ENCODE data around the gene DNASE1. TPM values are rescaled to one million over a fixed set of nuclear protein-coding genes. Genes with fewer than 3 reads are reported as not detected.
A peak's percentile ranks its signal among the peaks of the same experiment; 100 is the strongest.

The DNASE1 gene
- total RNA-seq, 1 donor from 2014 or later = 23.1 TPM

DNA sequence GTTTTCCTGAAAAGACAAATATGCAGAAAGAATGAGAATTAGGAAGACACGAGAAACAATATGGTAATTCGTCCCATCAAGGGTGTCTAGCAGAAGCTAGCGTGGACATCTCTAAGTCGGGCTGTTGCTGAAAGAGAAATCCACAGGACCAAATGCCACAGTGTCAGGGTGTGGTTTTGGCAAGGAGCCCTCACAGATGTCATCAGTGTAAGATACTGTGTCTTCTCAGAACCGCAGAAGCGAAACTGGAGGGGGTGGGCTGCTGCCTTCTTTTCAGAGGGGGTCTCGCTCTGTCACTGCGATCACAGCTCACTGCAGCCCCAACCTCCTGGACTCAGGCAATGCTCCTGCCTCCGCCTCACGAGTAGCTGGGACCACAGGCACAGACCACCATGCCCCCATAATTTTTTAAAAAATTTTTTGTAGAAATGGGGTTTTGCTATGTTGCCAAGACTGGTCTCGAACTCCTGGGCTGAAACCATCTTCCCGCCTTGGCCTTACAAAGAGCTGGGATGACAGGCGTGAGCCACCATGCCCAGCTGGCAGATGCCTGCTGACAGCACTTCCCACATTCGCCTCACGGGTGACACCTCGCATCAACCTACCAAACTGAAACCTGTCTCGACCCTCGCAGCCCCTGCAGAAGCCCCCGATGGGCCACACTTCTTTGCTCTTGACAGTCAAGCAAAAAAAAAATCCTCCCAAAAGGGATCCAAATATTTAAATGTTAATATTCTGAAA, 36.7 kb downstream of the DNASE1 start:
- Mint-ChIP-seq H3K27ac (ENCODE audit: unreplicated experiment) (peak overlapping the region; percentile 78), H3K4me3 (ENCODE audit: unreplicated experiment) (peak overlapping the region; percentile 40), H3K36me3 (ENCODE audit: unreplicated experiment) (peaks cover 17% of the 10 kb centered on the region), H3K9me3 (ENCODE audit: unreplicated experiment) (no peaks in the 10 kb centered on the region), H3K4me1 (ENCODE audit: unreplicated experiment) (peaks cover 18% of the 10 kb centered on the region), H3K27me3 (ENCODE audit: unreplicated experiment) (no peaks in the 10 kb centered on the region)
- TF ChIP-seq, protein P1, sequence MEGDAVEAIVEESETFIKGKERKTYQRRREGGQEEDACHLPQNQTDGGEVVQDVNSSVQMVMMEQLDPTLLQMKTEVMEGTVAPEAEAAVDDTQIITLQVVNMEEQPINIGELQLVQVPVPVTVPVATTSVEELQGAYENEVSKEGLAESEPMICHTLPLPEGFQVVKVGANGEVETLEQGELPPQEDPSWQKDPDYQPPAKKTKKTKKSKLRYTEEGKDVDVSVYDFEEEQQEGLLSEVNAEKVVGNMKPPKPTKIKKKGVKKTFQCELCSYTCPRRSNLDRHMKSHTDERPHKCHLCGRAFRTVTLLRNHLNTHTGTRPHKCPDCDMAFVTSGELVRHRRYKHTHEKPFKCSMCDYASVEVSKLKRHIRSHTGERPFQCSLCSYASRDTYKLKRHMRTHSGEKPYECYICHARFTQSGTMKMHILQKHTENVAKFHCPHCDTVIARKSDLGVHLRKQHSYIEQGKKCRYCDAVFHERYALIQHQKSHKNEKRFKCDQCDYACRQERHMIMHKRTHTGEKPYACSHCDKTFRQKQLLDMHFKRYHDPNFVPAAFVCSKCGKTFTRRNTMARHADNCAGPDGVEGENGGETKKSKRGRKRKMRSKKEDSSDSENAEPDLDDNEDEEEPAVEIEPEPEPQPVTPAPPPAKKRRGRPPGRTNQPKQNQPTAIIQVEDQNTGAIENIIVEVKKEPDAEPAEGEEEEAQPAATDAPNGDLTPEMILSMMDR (IDR thresholded peaks at IDR 0.05) = no peak
- no peak for DNase-seq (ENCODE audit: extremely low spot score, unreplicated experiment)

DNA sequence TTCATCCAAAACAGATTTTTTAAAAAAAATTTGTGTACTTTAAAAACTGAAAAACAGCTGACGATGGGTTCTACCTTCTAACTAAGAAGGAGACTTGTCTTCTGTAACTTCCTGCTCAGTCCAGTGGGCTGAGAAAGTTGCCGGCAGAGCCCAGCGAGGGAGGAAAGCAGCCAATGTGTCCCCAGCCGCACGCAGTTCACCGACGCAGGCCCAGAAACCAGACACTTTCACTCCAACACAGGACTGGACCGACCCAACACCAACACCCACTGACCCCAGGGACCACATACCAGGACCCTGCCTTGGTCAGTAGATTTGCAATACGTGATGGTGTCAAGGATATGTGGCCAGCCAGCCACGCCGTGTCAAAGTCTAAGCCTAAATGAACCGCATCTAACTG, 37.3 kb downstream of the DNASE1 start:
- DNase-seq (ENCODE audit: extremely low spot score, unreplicated experiment) = no peak
- Mint-ChIP-seq H3K9me3 (ENCODE audit: unreplicated experiment) (no peaks in the 10 kb centered on the region), H3K4me3 (ENCODE audit: unreplicated experiment) (no peak overlapping the region), H3K4me1 (ENCODE audit: unreplicated experiment) (peaks cover 19% of the 10 kb centered on the region), H3K36me3 (ENCODE audit: unreplicated experiment) (peaks cover 17% of the 10 kb centered on the region), H3K27ac (ENCODE audit: unreplicated experiment) (no peak overlapping the region), H3K27me3 (ENCODE audit: unreplicated experiment) (no peaks in the 10 kb centered on the region)
- TF ChIP-seq, protein P1 (IDR thresholded peaks at IDR 0.05) = no peak

DNA sequence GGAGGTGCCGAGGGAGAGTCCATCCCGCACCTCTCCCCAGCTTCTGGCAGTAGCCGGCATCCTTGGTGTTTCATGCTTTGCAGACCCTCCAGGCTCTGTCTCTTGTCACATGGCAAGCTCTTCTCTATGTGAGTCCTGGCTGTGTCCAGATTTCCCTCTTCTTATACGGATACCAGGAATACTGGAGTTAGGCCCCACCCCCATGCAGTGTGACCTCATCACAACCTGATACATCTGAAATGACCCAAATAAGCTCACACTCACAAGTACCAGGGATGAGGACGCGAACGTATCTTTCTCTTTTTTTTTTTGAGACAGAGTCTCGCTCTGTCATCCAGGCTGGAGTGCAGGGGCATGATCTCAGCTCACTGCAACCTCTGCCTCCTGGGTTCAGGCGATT, 39.6 kb downstream of the DNASE1 start:
- Mint-ChIP-seq H3K27ac (ENCODE audit: unreplicated experiment) (no peak overlapping the region), H3K4me3 (ENCODE audit: unreplicated experiment) (no peak overlapping the region), H3K27me3 (ENCODE audit: unreplicated experiment) (no peaks in the 10 kb centered on the region), H3K4me1 (ENCODE audit: unreplicated experiment) (peaks cover 21% of the 10 kb centered on the region), H3K36me3 (ENCODE audit: unreplicated experiment) (peaks cover 4% of the 10 kb centered on the region), H3K9me3 (ENCODE audit: unreplicated experiment) (no peaks in the 10 kb centered on the region)
- no peak for DNase-seq (ENCODE audit: extremely low spot score, unreplicated experiment)
- TF ChIP-seq, protein P1 (IDR thresholded peaks at IDR 0.05) = no peak

DNA sequence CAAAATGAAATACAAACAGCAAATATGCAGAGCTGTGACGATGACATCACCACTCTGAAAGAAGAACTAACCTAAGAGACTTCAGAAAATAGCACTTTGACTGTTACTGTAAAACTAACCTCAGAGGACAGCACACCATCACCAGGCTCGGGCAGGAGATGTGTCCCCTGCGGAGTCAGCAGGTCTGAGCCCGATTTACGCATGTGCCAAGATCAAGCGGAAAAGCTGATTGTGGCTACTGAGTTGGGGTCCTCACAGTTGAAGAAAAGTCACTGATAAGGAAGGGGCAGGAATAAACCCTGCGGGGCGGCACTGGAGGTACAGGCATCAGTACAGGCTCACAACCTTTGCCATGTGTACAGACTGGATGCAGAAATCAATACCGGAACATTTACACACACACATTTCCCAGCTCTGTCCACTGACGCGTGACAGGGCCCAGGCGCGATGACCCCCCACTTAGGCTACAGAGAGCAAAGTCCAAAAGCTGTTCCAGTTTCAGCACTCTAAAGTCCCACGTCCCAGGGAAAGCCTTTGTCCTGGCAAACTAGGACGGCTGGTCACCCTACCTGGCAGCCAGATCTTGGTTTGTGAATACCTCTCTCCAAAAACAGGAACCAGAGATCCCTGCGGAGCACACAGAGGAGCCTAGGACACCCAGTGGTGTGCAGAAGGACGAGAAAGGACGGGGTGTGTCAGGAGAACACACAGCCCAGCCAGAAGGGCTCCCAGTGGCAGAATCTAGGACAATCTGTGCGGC, 41.3 kb downstream of the DNASE1 start:
- Mint-ChIP-seq H3K27ac (ENCODE audit: unreplicated experiment) (peak overlapping the region; percentile 20), H3K4me1 (ENCODE audit: unreplicated experiment) (peaks cover 8% of the 10 kb centered on the region)

More for the DNA sequence above, 41.3 kb downstream of the DNASE1 start:
- no peak for DNase-seq (ENCODE audit: extremely low spot score, unreplicated experiment)
- H3K27me3 Mint-ChIP-seq (ENCODE audit: unreplicated experiment) = no peaks in the 10 kb centered on the region
- H3K9me3 Mint-ChIP-seq (ENCODE audit: unreplicated experiment) = no peaks in the 10 kb centered on the region
- H3K36me3 Mint-ChIP-seq (ENCODE audit: unreplicated experiment) = peaks cover 4% of the 10 kb centered on the region
- no peak overlapping the region for H3K4me3 Mint-ChIP-seq (ENCODE audit: unreplicated experiment)
- TF ChIP-seq, protein P1 (IDR thresholded peaks at IDR 0.05) = no peak

All from osteocyte (in vitro differentiated cells).